LNCAP (cell line): Measurements from ENCODE around the gene CENPN.

Source experiments
- TF ChIP-seq, protein P1 (sequence below): fragments of 450-650 bp; IDR thresholded peaks from 2 replicates; pipeline ENCODE4 v1.5.1; 2017; ENCODE audit warnings: mild to moderate bottlenecking

Gene CENPN

DNA sequence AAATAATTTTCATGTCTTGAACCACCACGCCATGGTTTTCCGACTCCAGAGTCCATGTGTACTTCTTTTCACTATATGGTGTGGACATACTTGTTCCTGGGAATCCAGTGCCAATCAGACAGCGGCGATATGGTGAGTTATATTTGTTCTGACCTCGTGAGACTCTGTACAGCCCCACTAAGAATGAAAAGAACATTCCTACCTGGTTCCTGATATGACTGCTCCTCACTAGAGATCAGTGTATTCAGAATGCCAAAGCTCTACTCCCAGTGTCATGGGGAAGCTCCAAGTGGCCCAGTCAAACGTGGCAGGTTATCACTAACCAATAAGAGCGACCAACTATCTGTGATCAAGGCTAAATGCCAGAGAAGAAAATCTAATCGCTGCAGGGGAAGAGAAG is 64.0 kb downstream of the CENPN start:
- TF ChIP-seq, protein P1, sequence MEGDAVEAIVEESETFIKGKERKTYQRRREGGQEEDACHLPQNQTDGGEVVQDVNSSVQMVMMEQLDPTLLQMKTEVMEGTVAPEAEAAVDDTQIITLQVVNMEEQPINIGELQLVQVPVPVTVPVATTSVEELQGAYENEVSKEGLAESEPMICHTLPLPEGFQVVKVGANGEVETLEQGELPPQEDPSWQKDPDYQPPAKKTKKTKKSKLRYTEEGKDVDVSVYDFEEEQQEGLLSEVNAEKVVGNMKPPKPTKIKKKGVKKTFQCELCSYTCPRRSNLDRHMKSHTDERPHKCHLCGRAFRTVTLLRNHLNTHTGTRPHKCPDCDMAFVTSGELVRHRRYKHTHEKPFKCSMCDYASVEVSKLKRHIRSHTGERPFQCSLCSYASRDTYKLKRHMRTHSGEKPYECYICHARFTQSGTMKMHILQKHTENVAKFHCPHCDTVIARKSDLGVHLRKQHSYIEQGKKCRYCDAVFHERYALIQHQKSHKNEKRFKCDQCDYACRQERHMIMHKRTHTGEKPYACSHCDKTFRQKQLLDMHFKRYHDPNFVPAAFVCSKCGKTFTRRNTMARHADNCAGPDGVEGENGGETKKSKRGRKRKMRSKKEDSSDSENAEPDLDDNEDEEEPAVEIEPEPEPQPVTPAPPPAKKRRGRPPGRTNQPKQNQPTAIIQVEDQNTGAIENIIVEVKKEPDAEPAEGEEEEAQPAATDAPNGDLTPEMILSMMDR: no peak

DNA sequence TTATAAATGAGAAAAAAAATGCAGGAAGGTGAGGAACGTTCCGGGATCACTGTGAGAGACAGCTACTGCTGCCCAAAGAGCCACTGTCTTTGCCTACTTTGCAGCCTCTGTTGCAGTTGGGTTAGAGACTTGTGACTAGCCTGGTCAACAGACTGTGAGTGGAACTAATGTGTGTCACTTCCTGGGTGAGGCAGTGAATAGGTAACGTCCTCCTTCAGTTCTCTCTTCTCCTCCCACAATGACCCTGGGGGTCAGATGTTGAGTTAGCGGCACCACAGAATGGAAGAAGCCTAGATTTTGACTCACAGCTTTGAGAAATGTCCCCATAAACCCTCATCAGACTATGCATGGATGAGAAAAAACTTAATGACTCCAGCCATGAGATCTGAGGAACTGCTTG is 64.8 kb downstream of the CENPN start:
- TF ChIP-seq, protein P1: no peak

DNA sequence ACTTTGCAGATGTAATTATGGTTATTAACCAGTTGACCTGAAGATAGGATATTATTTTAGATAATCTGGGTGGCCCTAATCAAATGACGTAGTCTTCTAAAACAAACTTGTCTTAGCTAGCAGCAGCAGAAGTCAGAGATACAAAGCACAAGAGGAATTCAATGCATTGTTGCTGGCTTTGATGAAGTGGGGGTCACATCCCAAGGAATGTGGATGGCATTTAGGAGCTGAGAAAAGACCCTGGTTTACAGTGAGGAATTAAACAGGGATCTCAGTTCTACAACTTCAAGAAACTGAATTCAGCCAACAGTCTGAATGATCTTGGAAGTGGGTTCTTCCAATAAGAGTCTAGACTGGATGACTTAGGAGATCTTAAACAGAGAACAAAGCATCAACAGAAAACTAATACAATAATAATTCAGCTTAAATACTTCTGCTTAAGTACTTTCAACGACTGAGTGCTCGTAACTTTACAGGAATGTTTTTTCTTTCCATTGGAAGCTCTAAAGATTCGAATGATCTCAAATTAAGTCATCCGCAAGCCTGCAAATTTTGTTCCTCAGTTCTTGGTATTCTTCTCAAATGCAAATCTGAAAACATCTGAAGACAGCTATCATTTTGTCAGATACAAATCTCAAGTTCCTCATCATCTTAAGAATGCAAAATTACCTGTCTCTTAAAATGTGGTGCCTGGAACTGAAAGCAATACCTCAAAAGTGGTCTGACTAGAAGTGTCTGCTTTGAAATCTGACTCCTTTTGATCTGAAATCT is 66.7 kb downstream of the CENPN start:
- TF ChIP-seq, protein P1: no peak

DNA sequence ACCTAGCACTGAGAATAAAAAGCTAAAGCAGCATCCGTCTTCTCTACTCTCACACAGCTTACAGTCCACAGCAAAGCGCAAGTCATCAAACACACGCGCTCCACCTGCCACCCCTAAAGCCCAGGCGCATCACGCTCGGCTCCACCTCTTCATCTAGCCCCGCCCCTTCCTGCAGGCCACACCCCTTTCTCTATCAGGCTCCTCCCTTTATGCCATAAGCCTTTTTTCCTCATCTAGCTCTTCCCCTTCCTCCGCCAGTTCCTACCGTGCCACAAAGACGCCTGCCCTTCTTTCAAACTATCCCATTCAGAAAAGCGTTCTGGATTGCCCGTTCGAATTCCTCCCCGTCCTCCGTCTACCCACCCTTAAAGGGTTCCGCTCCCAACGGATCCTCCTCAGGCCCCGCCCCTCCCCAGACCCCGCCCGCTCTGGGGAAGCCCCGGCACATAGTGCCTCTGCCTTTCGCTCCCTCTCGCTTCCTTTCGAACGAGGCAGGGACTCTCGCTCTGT is 69.6 kb downstream of the CENPN start:
- TF ChIP-seq, protein P1: no peak

DNA sequence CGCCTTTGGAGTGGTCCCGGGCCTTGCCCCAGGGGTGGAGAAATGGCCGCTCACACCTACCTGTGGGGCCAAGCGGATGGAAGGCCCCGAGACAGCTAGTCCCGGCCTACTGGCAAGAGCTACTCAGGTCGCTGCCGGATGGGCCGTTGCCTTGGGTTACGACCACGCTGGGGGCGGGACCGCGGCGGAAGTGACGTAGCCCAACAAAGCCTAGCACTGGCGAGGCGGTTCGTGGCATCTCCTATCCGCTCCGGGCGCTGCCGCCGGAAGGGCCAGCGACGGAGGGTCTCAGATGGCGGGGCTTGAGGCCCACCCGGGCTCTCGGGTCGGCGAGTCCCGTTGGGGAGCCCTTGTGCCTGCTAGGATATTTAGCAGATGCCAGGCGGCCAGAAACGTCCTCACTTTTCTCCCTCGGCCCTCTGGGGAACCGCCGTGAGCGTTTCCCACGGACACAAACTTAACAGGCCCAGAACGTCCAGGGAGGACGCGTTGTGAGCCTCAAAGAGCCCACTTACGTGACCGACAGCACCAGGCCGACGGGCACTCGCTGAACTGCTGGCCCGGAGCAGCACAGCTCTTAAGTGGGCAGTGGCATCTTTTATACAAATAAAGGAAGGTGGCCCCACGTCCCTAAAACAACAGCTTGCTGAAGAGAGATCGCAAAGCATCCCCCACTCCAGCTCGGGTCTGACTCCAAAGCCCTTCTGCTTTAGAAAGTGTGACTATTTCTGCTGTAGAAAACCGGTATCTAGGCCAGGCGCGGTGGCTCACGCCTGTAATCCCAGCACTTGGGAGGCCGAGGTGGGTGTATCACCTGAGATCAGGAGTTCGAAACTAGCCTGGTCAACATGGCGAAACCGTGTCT is 70.3 kb downstream of the CENPN start, which contains the start of gene C16orf46:
Gene C16orf46, minus strand, starts transcription at position 163 of the 865 bp plus-strand sequence. CDS start 13,283 bp downstream, outside the sequence.
- TF ChIP-seq, protein P1: no peak

DNA sequence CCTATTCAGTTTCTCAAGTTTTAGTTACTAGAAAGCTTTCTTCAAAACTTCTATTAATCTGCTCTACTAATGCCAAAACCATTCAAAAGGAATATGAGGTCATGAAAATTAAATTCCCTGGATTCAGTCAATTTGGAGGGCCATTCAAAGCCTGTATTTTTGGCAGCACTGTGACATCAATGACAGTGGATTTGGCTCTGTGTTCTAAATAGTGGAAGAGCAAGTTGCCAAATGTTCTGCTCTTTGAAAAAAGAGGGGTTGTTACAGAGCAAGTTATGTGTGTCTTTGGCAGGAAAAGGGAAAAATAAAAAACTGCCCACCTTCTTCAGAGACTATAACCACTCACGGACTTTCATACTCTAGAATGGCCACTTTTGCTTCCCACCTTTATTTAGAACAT is 73.2 kb downstream of the CENPN start:
- TF ChIP-seq, protein P1: no peak

DNA sequence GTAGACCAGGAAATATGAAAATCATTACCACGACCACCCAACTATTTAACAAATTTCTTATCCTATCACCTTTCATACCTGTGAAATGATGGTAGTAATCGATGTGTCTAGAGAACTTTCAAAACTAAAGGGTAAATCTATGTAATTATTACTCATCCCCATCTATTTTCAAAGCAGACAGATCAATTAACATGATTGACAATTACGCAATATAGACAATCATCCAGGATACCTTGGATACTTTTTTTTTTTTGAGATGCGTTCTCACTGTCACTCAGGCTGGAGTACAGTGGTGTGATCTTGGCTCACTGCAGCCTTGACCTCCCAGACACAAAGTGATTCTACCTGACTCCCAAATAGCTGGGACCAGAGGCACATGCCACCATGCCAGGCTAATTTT is 74.0 kb downstream of the CENPN start:
- TF ChIP-seq, protein P1: no peak
